Ishikawa (cell line): ENCODE data around the gene LCLAT1.

Source experiments
- CEBPB ChIP-seq: IDR thresholded peaks from 2 replicates; pipeline ENCODE4 v1.6.1; 2012
- EGR1 ChIP-seq: IDR thresholded peaks from 2 replicates; pipeline ENCODE4 v1.6.1; 2012
- EP300 ChIP-seq: IDR thresholded peaks from 2 replicates; pipeline ENCODE4 v1.6.1; 2012; ENCODE audit warnings: borderline replicate concordance
- FOXM1 ChIP-seq: IDR thresholded peaks from 2 replicates; pipeline ENCODE4 v1.6.1; 2012; ENCODE audit warnings: low read depth, borderline replicate concordance
- YY1 ChIP-seq: IDR thresholded peaks from 2 replicates; pipeline ENCODE4 v1.6.1; 2012; ENCODE audit warnings: low read depth
- TF ChIP-seq, protein P1 (sequence below): IDR thresholded peaks from 2 replicates; pipeline ENCODE4 v1.6.1; 2012; ENCODE audit warnings: low read depth, mild to moderate bottlenecking
- TF ChIP-seq, protein P2 (sequence below): IDR thresholded peaks from 2 replicates; pipeline ENCODE4 v1.6.1; 2012

- TF ChIP-seq EP300, result no peak
- TF ChIP-seq EGR1, result no peak
- TF ChIP-seq FOXM1, result no peak
- TF ChIP-seq, protein P1, sequence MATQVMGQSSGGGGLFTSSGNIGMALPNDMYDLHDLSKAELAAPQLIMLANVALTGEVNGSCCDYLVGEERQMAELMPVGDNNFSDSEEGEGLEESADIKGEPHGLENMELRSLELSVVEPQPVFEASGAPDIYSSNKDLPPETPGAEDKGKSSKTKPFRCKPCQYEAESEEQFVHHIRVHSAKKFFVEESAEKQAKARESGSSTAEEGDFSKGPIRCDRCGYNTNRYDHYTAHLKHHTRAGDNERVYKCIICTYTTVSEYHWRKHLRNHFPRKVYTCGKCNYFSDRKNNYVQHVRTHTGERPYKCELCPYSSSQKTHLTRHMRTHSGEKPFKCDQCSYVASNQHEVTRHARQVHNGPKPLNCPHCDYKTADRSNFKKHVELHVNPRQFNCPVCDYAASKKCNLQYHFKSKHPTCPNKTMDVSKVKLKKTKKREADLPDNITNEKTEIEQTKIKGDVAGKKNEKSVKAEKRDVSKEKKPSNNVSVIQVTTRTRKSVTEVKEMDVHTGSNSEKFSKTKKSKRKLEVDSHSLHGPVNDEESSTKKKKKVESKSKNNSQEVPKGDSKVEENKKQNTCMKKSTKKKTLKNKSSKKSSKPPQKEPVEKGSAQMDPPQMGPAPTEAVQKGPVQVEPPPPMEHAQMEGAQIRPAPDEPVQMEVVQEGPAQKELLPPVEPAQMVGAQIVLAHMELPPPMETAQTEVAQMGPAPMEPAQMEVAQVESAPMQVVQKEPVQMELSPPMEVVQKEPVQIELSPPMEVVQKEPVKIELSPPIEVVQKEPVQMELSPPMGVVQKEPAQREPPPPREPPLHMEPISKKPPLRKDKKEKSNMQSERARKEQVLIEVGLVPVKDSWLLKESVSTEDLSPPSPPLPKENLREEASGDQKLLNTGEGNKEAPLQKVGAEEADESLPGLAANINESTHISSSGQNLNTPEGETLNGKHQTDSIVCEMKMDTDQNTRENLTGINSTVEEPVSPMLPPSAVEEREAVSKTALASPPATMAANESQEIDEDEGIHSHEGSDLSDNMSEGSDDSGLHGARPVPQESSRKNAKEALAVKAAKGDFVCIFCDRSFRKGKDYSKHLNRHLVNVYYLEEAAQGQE, result no peak
- TF ChIP-seq CEBPB, result no peak
- TF ChIP-seq, protein P2, sequence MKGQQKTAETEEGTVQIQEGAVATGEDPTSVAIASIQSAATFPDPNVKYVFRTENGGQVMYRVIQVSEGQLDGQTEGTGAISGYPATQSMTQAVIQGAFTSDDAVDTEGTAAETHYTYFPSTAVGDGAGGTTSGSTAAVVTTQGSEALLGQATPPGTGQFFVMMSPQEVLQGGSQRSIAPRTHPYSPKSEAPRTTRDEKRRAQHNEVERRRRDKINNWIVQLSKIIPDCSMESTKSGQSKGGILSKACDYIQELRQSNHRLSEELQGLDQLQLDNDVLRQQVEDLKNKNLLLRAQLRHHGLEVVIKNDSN, result no peak
- no peak for TF ChIP-seq YY1
Observed at GRCh38 chr2:30561349-30561748, 114.3 kb downstream of the LCLAT1 start.
